Activated T-cell treated with anti-CD3 and anti-CD28 coated beads, Interleukin-2, amount 50 U/mL, for 24 hours (primary cell): ENCODE measurements around the gene PATJ.

Experiments used
- DNase-seq: peaks from one replicate; pipeline ENCODE4 v3.0.0-alpha.2; 2020
- H3K27ac Mint-ChIP-seq: 2 replicates; pipeline ENCODE4 v1.8.0; 2020; ENCODE audit warnings: mild to moderate bottlenecking, mixed read lengths
- H3K27me3 Mint-ChIP-seq: 2 replicates; pipeline ENCODE4 v1.8.0; 2020; ENCODE audit warnings: mixed read lengths
- H3K36me3 Mint-ChIP-seq: 2 replicates; pipeline ENCODE4 v1.8.0; 2020; ENCODE audit warnings: low read depth, mixed read lengths
- H3K4me1 Mint-ChIP-seq: 2 replicates; pipeline ENCODE4 v1.8.0; 2020; ENCODE audit warnings: low read depth, mixed read lengths
- H3K4me3 Mint-ChIP-seq: 2 replicates; pipeline ENCODE4 v1.8.0; 2020; ENCODE audit warnings: mild to moderate bottlenecking, moderate library complexity, mixed read lengths
- H3K9me3 Mint-ChIP-seq: 2 replicates; pipeline ENCODE4 v1.8.0; 2020; ENCODE audit warnings: mixed read lengths

The PATJ gene

DNA sequence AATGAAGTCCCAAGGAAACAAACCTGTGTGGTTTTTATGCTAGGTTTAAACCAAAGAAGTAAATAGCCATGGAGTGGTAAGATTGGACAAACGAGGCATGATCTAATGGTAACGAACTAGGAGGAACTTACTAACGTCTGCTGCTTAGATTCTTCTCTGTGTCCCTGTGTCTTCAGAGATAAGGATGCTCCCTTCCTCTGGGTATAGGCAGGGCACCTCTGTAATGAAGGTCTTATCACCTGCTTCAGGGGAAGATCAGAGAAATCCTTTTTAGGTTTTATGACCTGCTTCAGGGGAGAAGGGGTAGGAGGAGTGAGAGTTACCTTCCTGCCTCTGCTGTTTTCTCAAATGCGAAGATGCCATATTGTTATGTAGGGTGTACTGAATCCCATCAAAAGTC is 237.4 kb downstream of the PATJ start:
- Mint-ChIP-seq H3K4me3 (no peak overlapping the region), H3K36me3 (no peaks in the 10 kb centered on the region), H3K27ac (no peak overlapping the region), H3K27me3 (no peaks in the 10 kb centered on the region), H3K4me1 (peaks cover 6% of the 10 kb centered on the region), H3K9me3 (no peaks in the 10 kb centered on the region)
- no peak for DNase-seq

DNA sequence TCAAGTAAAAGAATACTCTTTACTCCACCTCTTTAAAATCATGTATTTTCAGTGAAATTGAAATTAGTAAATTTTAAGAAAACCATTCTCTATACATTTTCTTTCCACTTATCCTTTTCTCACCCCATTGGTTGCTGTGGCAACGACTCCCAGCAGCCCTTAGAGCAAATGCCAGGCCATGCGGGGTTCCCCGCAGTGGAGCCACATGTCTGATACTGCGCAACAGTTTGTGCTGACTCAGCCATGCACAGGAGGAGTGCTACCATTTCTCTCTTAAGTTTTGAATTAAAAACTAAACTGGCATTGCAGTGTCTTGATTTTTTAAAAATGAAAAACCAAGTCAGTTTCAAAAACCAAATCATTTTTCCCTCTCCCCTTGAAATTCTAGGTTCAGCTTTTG is 238.3 kb downstream of the PATJ start:
- no peaks in the 10 kb centered on the region for H3K9me3 Mint-ChIP-seq
- peaks cover 6% of the 10 kb centered on the region for H3K4me1 Mint-ChIP-seq
- no peaks in the 10 kb centered on the region for H3K27me3 Mint-ChIP-seq
- no peak overlapping the region for H3K4me3 Mint-ChIP-seq
- no peak overlapping the region for H3K27ac Mint-ChIP-seq
- H3K36me3 Mint-ChIP-seq: no peaks in the 10 kb centered on the region
- DNase-seq: no peak

DNA sequence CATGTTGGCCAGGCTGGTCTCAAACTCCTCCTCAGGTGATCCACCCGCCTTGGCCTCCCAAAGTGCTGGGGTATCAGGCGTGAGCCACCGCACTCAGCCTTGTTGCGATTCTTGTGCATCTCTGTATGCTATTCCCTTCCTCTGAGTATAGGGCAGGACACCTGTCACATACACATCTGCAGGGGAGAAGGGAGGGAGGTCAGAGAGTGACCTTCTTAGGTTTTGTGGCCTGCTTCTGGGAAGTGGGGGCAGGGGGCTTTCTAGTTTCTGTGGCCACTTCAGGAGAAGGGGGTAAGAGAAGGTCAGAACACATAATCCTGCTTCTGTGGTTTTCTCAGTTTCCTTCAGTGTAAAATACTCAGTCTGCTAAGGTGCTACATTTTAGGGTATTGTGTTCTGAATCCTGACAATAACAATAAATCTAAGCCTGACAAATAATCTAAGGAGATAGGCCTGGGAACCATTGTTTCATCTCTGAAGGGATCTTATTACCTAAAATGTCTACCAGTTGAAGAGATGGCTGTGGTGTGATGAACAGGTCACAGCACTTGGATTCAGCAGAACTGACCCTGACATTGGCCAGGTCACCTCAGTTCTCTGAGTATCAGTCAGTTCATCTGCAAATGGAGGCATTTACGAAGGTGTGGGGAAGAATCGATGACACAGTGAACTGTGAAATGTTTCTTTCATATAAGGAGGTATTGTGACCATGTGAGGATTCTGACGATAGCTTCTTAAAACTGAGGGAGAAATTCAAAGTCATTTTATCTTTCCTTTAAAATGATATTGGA is 239.8 kb downstream of the PATJ start:
- H3K36me3 Mint-ChIP-seq: no peaks in the 10 kb centered on the region
- H3K27me3 Mint-ChIP-seq: no peaks in the 10 kb centered on the region
- DNase-seq: no peak
- no peaks in the 10 kb centered on the region for H3K9me3 Mint-ChIP-seq
- no peak overlapping the region for H3K4me3 Mint-ChIP-seq
- H3K27ac Mint-ChIP-seq: no peak overlapping the region
- peaks cover 6% of the 10 kb centered on the region for H3K4me1 Mint-ChIP-seq

DNA sequence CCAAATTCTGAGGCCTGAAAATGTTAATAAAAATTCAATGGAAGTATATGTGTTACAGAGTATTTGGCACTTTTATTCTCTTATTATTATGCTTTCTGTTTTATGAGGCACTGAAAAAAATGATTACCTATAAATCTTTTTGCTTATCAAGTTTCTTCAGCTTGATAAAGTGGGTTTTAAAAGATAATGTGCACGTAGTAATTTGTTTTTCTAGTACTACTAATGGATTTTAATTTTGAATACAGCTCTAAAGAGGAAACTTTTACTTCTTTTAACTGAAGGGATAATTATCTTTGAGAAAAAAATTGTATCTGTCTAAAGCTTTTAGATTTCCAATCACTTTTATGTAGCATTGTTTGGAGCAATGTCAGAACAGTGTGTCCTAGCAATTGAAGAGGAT is 241.0 kb downstream of the PATJ start:
- Mint-ChIP-seq H3K27ac (no peak overlapping the region), H3K36me3 (no peaks in the 10 kb centered on the region), H3K9me3 (no peaks in the 10 kb centered on the region), H3K4me3 (no peak overlapping the region), H3K27me3 (no peaks in the 10 kb centered on the region), H3K4me1 (peaks cover 4% of the 10 kb centered on the region)
- no peak for DNase-seq

DNA sequence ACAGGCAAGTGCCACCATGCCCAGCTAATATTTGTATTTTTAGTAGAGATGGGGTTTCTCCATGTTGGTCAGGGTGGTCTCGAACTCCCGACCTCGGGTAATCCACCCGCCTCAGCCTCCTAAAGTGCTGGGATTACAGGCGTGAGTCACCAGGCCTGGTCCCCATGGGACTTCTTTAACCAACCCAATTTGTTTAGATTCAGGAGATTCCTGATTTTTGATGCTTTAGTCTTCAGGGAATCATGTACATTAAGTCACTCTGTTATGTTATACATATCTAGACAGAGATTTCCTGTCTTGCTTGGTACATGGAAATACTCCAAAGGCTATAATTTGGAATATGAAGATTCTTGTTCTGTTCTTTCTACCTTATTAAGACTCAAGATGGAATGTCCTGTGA is 250.0 kb downstream of the PATJ start:
- no peak for DNase-seq
- peaks cover 36% of the 10 kb centered on the region for H3K36me3 Mint-ChIP-seq
- H3K9me3 Mint-ChIP-seq: no peaks in the 10 kb centered on the region
- no peaks in the 10 kb centered on the region for H3K27me3 Mint-ChIP-seq
- no peak overlapping the region for H3K27ac Mint-ChIP-seq
- no peaks in the 10 kb centered on the region for H3K4me1 Mint-ChIP-seq
- no peak overlapping the region for H3K4me3 Mint-ChIP-seq

DNA sequence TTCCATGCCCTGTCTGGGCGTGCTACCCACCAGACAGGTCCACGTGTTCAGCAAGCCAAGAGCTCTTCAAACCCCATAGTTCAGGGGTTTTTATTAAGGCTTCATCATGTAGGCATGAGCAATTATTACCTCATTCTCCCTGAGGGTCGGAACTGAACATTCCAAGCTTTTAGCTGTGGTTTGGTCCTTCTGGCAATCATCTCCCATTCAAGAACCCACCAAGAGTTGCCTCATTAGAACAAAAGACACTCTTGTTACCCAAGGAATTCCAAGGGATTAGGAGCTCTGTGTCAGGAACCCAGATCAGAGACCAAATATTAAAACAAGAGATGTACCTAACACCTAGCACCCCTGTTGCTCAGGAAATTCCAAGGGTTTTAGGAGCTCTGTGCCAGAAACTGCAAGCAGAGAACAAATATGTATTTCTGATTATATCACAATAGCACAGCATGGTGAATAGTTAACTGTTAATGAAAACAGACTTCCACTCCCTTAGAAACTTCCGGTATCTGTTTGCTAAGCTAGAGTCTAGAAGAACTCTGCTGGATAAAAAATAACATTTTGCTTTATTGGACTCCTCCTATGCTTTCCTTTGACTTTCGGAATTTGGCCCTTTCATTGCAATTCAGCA is 251.2 kb downstream of the PATJ start:
- H3K36me3 Mint-ChIP-seq: peaks cover 38% of the 10 kb centered on the region
- H3K27ac Mint-ChIP-seq: no peak overlapping the region
- no peak for DNase-seq
- no peak overlapping the region for H3K4me3 Mint-ChIP-seq
- no peaks in the 10 kb centered on the region for H3K27me3 Mint-ChIP-seq
- no peaks in the 10 kb centered on the region for H3K4me1 Mint-ChIP-seq
- no peaks in the 10 kb centered on the region for H3K9me3 Mint-ChIP-seq

DNA sequence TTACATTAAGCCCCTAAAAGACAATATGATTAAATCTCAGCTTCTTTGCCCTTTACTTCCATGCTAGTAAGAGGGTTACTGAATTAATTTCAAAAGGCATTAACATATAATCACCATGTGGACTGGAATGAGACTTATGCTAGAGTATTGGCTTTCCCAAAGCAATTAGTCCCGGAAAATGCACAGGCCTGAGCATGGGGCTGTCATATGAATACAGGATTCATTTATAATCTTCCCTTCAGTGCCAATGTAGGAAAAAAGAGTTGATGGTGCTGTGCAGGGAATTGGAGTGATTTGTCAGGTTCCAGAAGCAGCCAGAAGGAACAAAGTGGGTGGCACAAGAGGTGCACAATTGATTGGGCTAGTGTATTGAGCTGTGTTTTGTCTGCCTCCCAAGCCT is 253.4 kb downstream of the PATJ start:
- no peak overlapping the region for H3K27ac Mint-ChIP-seq
- H3K4me1 Mint-ChIP-seq: no peaks in the 10 kb centered on the region
- no peak for DNase-seq
- no peaks in the 10 kb centered on the region for H3K27me3 Mint-ChIP-seq
- H3K36me3 Mint-ChIP-seq: peaks cover 45% of the 10 kb centered on the region
- peaks cover 3% of the 10 kb centered on the region for H3K9me3 Mint-ChIP-seq
- H3K4me3 Mint-ChIP-seq: no peak overlapping the region

DNA sequence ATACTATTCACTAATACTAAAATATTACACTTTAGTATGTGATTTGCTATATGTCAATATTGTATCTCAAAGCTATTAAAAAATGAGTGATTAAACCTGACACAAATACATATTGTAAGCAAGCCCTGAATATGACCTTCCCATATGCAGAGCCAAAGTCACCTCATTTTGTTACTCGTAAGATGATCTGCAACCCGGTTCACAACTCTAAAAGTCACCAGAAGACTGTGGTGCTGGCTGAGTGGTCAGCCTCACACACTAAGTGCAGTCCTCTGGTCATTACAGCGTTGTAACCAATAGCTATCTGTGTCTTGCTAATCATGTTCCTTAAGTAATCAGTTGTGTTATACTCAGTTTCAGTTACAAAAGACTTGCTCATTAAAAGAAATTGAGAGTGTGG is 254.8 kb downstream of the PATJ start:
- no peak for DNase-seq
- Mint-ChIP-seq H3K36me3 (peaks cover 34% of the 10 kb centered on the region), H3K4me3 (no peak overlapping the region), H3K9me3 (peaks cover 3% of the 10 kb centered on the region), H3K27me3 (no peaks in the 10 kb centered on the region), H3K4me1 (no peaks in the 10 kb centered on the region), H3K27ac (no peak overlapping the region)

DNA sequence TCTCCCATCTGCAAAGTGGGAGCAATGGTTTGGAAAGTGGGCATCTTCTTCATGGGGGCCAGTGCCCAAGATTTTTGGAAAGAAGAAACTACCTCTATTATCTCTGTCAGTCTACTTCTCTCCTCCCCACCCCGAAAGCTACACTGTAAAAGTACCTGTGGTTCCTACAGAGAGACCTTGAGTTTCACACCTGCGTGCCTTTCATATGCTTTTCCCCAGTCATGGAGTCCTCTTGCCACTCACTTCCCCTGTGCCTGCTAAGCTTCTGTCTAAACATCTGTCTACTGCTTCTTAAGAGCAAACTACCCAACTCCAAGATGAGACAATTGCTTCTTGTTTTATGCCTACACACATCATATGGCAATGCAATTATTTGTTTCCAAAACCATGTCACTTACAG is 261.5 kb downstream of the PATJ start:
- Mint-ChIP-seq H3K36me3 (peaks cover 12% of the 10 kb centered on the region), H3K9me3 (peaks cover 3% of the 10 kb centered on the region), H3K27me3 (no peaks in the 10 kb centered on the region), H3K27ac (no peak overlapping the region), H3K4me1 (no peaks in the 10 kb centered on the region), H3K4me3 (no peak overlapping the region)
- DNase-seq: no peak

DNA sequence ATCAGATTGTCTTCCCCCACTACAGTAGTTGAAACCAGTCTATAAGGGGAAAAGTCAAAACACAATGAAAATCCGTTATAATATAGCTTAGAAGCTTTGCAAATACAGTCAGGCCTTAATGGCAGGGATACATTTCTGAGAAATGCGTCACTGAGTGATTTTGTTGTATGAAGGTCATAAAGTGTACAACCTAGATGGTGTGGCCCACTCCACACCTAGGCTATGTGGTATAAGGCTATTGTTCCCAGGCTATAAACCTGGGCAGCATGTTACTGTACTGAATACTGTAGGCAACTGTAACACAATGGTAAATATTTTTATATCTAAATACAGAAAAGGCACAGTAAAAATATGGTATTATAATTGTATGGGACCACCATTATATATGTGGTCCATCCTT is 264.4 kb downstream of the PATJ start:
- DNase-seq: no peak
- no peaks in the 10 kb centered on the region for H3K9me3 Mint-ChIP-seq
- no peaks in the 10 kb centered on the region for H3K27me3 Mint-ChIP-seq
- no peaks in the 10 kb centered on the region for H3K4me1 Mint-ChIP-seq
- peaks cover 14% of the 10 kb centered on the region for H3K36me3 Mint-ChIP-seq
- no peak overlapping the region for H3K27ac Mint-ChIP-seq
- H3K4me3 Mint-ChIP-seq: no peak overlapping the region

DNA sequence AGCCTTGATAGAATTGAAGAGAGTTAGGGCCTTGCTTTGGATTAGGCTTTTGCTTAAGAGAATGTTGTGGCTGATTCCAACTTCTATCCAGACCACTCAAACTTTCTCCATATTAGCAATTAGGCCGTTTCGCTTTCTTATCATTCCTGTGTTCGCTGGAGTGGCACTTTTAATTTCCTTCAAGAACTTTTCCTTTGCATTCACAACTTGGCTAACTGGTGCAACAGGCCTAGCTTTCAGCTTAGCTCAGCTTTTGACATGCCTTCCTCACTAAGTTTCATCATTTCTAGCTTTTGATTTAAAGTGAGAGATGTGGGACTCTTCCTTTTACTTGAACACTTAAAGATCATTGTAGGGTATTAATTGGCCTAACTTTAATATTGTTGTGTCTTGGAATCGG is 268.7 kb downstream of the PATJ start:
- Mint-ChIP-seq H3K9me3 (no peaks in the 10 kb centered on the region), H3K27me3 (no peaks in the 10 kb centered on the region), H3K27ac (no peak overlapping the region), H3K4me3 (no peak overlapping the region), H3K36me3 (peaks cover 15% of the 10 kb centered on the region), H3K4me1 (no peaks in the 10 kb centered on the region)
- no peak for DNase-seq

DNA sequence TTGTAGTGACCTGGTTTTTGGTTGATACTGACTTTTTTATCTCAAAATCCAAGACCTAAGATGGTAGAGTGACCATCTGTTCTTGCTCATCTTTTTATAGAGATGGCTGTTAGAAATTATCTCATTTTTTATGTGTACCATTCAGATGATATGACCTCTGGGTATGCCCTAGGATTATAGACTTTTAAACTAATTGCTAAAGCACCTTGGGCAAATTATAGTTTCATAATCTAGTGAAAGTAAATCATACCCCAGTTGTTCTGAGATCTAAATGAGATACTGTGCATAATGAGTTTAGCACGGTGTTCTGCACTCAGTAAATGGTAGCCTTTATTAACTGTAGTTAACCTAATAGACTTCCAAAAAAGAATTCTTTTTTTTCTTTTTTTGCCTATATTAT is 269.8 kb downstream of the PATJ start:
- no peaks in the 10 kb centered on the region for H3K4me1 Mint-ChIP-seq
- no peak overlapping the region for H3K27ac Mint-ChIP-seq
- peaks cover 15% of the 10 kb centered on the region for H3K36me3 Mint-ChIP-seq
- no peak for DNase-seq
- H3K27me3 Mint-ChIP-seq: no peaks in the 10 kb centered on the region
- no peak overlapping the region for H3K4me3 Mint-ChIP-seq
- no peaks in the 10 kb centered on the region for H3K9me3 Mint-ChIP-seq

DNA sequence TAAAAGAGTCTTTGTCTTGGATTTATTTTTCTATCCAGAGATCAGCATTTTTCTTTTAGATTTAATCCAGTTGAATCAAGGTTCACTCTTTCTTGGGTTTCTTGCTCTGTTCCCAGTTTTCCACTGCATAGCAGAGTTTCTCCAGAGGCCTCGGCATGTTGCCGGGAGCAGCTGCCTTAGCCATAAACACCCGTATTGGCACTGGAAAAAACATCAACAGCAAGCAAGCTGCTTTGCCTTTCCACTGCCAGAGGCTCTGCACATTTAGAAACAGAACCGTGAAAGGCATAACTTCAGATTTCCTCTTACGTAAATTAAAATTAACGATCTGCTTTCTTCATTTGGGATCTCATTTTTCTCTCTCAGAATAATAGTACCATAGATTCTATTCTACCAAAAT is 270.6 kb downstream of the PATJ start:
- no peak for DNase-seq
- Mint-ChIP-seq H3K4me3 (no peak overlapping the region), H3K36me3 (peaks cover 17% of the 10 kb centered on the region), H3K27ac (no peak overlapping the region), H3K9me3 (no peaks in the 10 kb centered on the region), H3K4me1 (no peaks in the 10 kb centered on the region), H3K27me3 (no peaks in the 10 kb centered on the region)

DNA sequence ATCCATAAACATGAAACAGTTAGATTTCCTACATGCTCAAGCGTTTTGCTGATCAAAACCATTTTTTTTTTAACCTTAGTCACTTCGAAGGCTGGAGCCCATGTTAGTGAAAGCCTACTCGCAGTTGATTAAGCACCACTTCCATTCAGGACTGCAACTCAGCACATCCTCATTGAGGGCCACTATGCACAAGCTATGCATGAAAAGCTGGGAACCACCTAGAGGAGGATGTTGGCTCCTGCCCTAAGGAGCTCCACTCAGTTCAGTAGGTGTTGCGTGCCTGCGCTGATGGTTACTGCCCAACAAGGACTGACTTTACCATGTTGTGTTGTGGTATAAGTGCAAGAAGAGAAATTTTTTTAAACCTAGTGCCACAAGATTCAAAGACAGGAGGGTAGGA is 271.0 kb downstream of the PATJ start:
- H3K36me3 Mint-ChIP-seq: peaks cover 21% of the 10 kb centered on the region
- no peaks in the 10 kb centered on the region for H3K4me1 Mint-ChIP-seq
- H3K9me3 Mint-ChIP-seq: no peaks in the 10 kb centered on the region
- no peak overlapping the region for H3K4me3 Mint-ChIP-seq
- DNase-seq: no peak
- H3K27me3 Mint-ChIP-seq: no peaks in the 10 kb centered on the region
- no peak overlapping the region for H3K27ac Mint-ChIP-seq

DNA sequence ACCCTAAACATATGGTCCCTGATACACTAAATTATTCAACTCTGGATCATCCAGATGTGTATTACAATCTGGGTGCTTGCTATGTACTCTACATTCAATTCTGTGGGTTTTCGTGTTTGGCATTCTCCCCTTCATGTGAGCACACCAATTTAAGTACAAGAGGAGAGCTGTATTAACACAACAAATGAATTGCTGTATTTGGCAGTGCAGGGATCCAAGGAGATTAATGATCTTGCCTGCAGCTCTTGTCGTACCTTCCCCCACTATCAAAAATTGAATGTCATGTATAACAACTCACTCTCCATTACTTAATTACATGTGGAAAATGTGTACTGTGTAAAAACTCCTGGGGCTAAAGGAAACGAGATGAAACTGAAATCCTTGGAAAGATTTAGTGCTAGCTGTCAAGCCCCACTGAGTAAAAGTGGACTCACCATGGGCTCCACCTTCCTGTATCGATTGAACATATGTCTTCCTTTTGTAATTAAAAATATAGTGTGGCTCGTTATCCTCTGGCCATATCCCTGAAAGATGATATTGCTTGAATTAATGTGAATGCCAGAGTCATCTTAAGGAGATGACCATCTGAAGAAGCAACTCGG is 280.2 kb downstream of the PATJ start:
- peaks cover 48% of the 10 kb centered on the region for H3K36me3 Mint-ChIP-seq
- DNase-seq: no peak
- no peak overlapping the region for H3K4me3 Mint-ChIP-seq
- H3K4me1 Mint-ChIP-seq: no peaks in the 10 kb centered on the region
- no peaks in the 10 kb centered on the region for H3K27me3 Mint-ChIP-seq
- H3K9me3 Mint-ChIP-seq: no peaks in the 10 kb centered on the region
- no peak overlapping the region for H3K27ac Mint-ChIP-seq
